Activated gamma-delta T cell treated with Interleukin-2 at 50 U/mL for 16 hours (primary cell): ENCODE measurements around the gene SLC38A10.

ENCODE experiments used
- DNase-seq: peaks from one replicate; pipeline ENCODE4 v3.0.0-alpha.2; 2020

Gene SLC38A10

DNA sequence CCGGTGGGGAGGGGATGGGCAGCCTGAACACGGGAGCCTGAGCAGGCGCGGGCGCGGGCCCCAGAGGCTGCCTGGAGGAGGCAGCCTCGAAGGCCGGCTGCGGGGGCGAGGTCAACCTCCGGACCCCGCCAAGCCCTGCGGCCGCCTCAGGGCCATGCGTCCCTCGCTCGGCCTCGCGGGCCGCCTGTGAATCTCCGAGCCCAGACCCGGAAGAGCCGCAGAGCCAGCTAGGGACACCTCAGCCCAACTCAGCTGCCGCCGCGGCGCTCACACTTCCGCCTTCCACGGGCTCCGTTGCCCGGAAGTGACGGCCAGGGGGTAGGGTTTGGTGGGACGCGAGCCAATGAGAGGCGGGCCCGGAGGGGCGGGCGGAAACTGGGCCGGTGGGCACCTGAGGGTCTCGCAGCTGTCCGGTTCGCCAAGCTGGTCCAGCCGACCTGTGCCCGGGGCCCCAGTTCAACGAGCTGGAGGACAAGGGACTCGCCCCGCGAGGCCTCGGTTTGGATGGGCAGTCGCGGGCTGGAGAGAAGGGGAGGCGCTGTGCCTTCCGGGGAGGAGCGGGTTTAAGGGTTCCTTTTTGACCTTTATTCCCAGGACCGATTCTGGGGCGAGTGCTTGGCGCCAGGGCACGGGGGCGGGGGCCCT is at the start of gene SLC38A10:
Gene SLC38A10 (minus strand): TSS at position 277 of the 645 bp plus-strand sequence. CDS start 386 bp downstream, outside the sequence.
- DNase-seq: peak; percentile 89

GRCh38 chr17:81342269-81343070 is 47.4 kb upstream of the SLC38A10 start:
- DNase-seq: no peak

GRCh38 chr17:81341516-81342268 is 46.6 kb upstream of the SLC38A10 start:
- no peak for DNase-seq

DNA sequence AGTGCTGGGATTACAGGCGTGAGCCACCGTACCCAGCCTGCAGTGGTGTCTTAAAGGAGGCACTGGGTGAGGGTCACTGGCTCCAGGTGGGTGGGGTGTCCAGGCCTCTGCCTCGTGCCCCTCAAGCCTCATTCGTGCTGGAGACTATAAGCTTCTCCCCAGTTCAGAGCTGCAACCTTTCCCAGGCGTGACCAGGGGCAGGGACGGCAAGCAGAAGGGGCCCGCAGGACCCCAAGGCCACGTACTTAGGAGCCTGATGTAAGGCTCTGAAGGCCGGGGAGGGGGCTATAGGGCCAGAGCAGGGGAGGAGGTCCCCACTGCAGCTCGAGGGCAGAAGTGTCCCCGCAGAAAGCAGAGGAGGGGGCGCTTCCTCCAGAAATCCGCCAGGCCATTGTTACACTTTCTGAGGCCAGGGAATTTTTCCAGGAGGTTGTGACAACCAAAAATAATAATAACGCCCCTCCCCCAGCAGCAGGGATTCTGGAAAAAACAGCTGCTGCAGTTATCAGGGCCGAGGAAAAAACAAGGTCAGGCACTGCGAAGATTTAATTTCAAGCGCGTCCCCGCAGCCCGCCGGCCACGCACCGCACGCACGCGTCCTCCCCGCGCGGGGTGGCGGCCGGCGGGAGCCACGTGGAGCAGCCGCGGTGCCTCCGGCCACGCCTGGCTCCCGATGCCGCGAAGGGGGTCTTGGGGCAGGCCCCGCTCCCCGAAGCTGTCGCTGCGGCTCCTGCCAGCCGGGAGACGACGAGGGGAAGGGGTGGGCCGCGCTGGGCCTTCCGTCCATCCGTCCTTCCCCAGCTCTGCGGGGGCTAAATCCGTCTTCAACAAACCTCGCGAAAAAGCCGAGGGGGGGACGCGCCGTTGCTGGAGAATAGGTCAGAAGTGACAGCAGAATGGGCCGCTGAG is 45.8 kb upstream of the SLC38A10 start:
- DNase-seq: no peak

DNA sequence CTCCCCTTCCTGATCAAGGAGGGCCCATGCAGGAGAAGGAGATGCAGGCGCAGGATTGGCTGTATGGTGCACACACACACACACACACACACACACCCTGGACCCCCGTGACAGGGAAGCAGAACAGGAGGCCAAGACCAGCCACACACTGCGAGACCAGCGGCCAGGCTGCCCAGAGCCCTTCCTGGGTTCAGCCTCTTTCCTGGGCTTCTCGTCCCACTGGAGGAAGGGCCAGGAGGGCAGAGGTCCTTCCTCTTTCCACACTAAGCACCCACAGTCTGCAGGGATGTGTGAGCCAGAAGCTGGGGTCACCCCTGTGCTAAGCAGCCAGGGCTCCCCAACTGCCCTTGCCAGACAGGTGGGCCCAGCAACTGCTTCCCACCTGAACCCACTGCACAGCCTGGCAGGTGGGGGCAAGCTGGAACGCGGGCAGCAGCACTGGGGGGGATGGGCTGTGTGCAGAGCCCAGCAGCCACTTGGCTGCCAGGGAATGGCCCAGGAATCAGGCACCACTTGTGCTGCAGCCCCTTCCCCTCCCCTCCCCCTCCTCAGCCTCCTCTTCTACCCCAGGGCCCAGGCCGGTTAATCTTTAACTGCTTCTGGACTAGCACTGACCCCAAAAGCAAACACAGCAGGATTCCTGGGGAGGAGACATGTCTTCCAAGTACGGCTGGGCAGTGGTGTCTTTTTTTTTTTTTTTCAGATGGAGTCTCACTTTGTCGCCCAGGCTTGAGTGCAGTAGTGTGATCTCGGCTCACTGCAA is 44.6 kb upstream of the SLC38A10 start:
- DNase-seq: no peak

- DNase-seq: no peak
Measured at GRCh38 chr17:81339191-81339533, 44.1 kb upstream of the SLC38A10 start.

- no peak for DNase-seq
Measured at GRCh38 chr17:81338274-81339190, 43.4 kb upstream of the SLC38A10 start.

DNA sequence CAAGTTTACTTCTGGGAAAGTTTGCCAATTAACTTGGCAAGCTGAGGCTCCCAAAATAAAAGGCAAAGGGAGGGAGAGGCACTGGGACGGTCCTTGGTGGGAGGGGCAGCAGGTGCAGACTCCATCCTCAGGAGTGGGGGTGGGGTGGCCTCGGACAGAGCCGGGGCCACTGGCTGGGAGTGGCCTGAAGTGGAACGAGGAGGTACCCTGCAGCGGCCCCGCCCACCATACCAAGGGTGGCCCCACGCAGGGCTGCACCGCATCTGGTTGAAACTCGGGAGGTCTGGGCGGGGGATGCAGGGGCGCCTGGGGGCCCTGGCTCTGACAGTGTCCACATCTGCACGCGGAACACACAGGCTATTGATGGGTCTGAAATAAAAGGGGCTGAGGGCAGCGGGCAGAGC is 42.4 kb upstream of the SLC38A10 start:
- no peak for DNase-seq

GRCh38 chr17:81336930-81337325 is 41.8 kb upstream of the SLC38A10 start:
- no peak for DNase-seq

DNA sequence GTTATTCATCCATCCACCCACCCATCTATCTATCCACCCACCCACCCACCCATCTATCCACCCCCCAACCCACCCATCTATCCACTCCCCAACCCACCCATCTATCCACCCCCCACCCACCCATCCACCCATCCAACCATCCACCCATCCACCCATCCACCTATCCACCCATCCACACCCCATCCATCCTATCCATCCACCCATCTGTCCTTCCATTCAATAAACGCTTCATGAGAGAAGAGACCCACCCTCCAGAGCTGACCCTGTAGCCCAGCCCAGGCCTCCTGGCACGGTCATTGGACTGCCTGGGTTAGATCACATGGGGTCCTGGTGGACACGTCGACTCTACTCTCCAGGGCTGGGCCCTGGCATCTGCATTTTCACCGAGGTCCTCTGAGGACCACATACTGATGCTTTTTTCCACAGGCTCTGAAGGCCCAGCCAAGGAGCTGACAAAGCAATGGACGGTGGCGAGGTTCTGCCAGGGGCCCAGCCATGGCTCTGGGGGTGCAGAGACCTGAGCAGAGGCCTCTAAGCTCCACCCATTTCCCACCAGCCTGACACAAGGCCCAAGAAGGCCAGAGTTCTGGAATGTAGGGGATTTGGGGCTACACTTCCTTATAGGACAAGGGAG is 41.3 kb upstream of the SLC38A10 start:
- DNase-seq: no peak

- DNase-seq: no peak
Measured at GRCh38 chr17:81335773-81336157, 40.7 kb upstream of the SLC38A10 start.

- DNase-seq: no peak
Measured at GRCh38 chr17:81334987-81335772, 40.1 kb upstream of the SLC38A10 start.

DNA sequence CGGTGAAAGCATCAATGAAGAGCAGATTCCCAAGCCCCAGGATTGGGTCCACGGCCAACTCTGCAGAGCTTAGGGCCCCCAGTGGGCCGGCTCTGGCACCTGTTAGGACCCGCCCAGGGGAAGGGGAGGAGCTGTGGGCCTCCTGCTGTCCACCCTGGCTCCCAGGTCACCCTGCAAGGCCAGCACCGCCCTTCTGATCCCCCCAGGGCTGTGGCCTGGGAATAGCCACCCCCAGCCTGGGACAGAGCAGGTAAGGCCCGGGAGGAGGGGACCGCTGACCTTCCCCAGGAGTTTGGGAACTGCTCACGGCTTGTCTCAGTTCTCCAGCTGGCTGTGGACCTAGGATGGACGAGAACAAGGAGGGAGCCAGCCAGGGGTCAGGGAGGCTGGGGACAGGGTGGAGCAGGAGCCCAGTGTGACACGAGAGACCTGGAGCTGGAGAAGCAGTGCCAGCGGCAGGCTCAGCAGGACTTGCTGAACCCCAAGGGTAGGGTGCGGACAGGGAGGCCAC is 39.3 kb upstream of the SLC38A10 start:
- DNase-seq: no peak

DNA sequence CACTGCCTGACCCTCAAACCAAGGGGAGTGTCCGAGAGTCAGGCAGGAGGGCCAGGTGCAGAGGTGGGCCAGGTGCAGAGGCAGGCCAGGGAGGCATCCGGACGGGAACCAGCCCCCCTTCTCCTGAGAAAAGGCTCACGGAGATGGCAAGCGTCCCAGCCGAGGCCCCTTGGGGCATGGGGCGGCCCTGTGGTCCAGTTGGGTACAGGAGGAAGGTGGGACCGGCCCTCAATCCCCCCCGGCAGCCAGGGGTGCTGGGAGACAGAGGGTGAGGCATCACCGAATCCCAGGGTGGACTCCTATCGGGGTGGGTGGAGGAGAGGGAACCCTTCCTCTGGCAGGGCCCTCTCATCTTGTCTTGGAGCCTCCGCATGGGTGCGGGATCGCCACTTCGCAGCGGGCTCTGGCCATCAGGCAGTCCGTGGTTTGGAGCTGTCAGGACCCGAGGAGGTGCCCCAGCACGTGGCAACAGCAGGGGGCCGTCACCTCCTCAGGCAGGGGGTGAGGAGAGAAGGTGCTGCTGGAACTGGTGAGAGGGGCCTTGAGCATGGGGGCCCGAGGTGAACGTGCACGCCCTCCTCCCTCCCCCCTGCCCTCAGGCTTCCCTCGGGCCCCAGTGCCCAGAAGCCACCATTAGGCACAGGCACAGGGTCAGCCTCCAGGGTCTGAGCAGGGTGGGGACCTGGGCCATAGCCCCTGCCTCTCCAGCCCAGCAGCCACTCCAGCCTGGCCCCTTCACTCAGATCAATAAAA is 38.7 kb upstream of the SLC38A10 start:
- DNase-seq: no peak

DNA sequence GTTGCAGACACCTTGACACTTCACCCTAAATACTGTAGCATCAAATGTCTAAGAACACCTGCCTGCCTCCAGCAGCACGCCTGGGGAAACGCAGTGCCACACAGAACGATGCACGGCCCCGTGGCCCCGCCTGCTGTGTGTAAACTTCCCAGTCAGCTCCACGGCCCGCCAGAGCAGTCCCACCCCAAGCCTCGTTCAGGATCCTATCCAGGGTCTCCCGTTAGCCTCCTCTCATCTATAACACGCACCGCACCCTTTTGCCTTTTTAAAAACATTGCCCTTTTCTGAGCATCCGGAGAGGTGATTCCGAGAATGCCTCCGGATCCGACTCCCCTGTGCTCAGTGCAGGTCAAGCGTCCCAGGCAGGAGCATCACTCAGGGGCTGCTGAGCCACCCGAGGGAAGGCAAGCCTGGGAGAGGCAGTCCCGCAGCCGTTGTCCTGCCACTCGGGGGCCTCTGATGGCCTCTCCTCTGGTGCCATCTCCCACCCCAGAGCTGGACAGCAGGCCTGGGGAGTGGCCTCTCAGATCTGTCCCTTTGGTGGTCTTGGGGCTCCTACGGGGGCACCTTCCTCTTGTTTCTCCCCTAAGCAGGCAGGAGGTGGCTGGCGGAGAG is 37.9 kb upstream of the SLC38A10 start:
- DNase-seq: no peak

GRCh38 chr17:81332118-81332834 is 37.2 kb upstream of the SLC38A10 start:
- DNase-seq: no peak

DNA sequence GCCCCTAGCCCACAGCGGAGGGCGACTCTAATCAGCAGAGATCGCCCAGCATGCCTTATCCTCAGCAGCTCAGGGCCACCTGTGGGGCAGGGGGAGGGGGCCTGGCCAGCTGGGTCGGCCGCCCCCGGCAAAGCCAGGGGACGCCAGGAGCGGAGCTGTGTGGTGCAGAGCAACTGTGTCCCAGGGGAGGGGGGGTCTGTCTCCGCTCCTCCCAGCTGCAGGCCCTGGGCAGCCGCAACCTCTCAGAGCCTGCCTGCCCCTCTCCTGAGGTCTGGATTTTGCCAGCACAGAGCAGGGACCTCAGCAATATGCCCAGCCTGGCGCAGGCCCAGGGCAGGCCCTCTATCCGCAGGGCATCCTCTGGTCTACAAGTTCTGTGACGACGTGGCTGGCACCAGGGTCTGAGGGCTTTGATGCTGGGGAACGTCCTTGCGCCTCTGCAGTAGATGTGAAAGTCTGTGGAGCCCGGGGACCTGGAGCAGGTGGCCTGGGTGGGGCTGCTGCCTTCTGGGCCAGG is 36.5 kb upstream of the SLC38A10 start:
- no peak for DNase-seq
